ENCODE data around the gene GYG2. TPM values are rescaled to one million over a fixed set of nuclear protein-coding genes. Genes with fewer than 3 reads are reported as not detected.
A peak's percentile ranks its signal among the peaks of the same experiment; 100 is the strongest.

The GYG2 gene
- total RNA-seq, 1 experiment from 2014 or later = not detected

- Histone ChIP-seq H3K4me3 (replicated peaks in 1 of 2; ENCODE audit: low read depth in 1 of 2, low read length in 2 of 2) (no peak overlapping the region), H3K4me2 (ENCODE audit: low read length) (no peak overlapping the region), H3K9me2 (ENCODE audit: insufficient read depth) (no peaks in the 10 kb centered on the region), H3K27ac (ENCODE audit: low read depth, low read length) (no peak overlapping the region), H3K9ac (ENCODE audit: low read length) (no peak overlapping the region), H3K36me3 (ENCODE audit: control insufficient read depth in 1 of 2, insufficient read depth in 2 of 2, low read length in 2 of 2) (no peaks in the 10 kb centered on the region), H3K4me1 (ENCODE audit: control insufficient read depth in 1 of 2, insufficient read depth in 2 of 2, low read length in 2 of 2) (peaks cover 15 to 32% of the 10 kb centered on the region in 2 experiments; a peak in 3 of 4 replicates), H3K79me2 (ENCODE audit: insufficient read depth, low read length) (no peaks in the 10 kb centered on the region), H3K27me3 (ENCODE audit: insufficient read depth, low read length) (no peaks in the 10 kb centered on the region), H4K20me1 (ENCODE audit: insufficient read depth) (no peaks in the 10 kb centered on the region), H2AFZ (ENCODE audit: low read depth, low read length, poor library complexity, severe bottlenecking) (no peak overlapping the region), H3K9me3 (ENCODE audit: control insufficient read depth in 1 of 2, insufficient read depth in 1 of 2, low read depth in 1 of 2, low read length in 2 of 2) (no peaks in the 10 kb centered on the region)
- no TSS peak for BruUV-seq (replicated peaks)
- CTCF ChIA-PET = no interaction called here
- intact Hi-C loops (cut with micrococcal nuclease) = no loop called here
- ATAC-seq (no peak), DNase-seq (ENCODE audit: low read depth, low spot score) (no peak)
- POLR2A ChIA-PET = no interaction called here
- RAD21 ChIA-PET (ENCODE audit: low non-redundant PET in 1 of 2, low total read pairs in 2 of 2, uncharacterized antibody in 2 of 2, unreplicated experiment in 2 of 2) = no interaction called here
- TF ChIP-seq REST (IDR thresholded peaks at IDR 0.05; ENCODE audit: low read depth) (no peak), EGR1 (IDR thresholded peaks at IDR 0.05; ENCODE audit: low read depth) (no peak), JUND (IDR thresholded peaks at IDR 0.05) (no peak), ATF3 (IDR thresholded peaks at IDR 0.05) (no peak), TCF7L2 (IDR thresholded peaks at IDR 0.05; ENCODE audit: borderline replicate concordance, extremely low read depth, insufficient read depth, insufficient read length) (peak; percentile 96), RAD21 (IDR thresholded peaks at IDR 0.05; ENCODE audit: low read depth) (no peak), ZBTB33 (IDR thresholded peaks at IDR 0.05; ENCODE audit: extremely low read depth, insufficient replicate concordance, low read length) (no peak), ZFX (IDR thresholded peaks at IDR 0.05) (no peak), SIN3A (IDR thresholded peaks at IDR 0.05; ENCODE audit: low read depth) (no peak), CEBPB (IDR thresholded peaks at IDR 0.05; ENCODE audit: low read depth) (peak; percentile 74)
Measured at GRCh38 chrX:2894885-2895292, 66.2 kb downstream of the GYG2 start.

All from HCT116 (cell line).